Karpas-422 (cell line): ENCODE results near the gene SMOC2. TPM values are rescaled to one million over a fixed set of nuclear protein-coding genes. Genes with fewer than 3 reads are reported as not detected.
"Not testable (repeated sequence)": the region's sequence is repeated elsewhere in the genome, so short reads cannot be mapped to it uniquely, and the experiment has no call there.

Source experiments
- DNase-seq: peaks from one replicate; pipeline ENCODE4 v3.0.0-alpha.2; 2015
- H2AFZ ChIP-seq: fragments of 200-600 bp; sonication (generic); 2 replicates; pipeline ENCODE4 v1.6.1; 2014; ENCODE audit warnings: antibody characterized with exemption, low read length, mixed read lengths
- H3K27ac ChIP-seq: fragments of 200-600 bp; sonication (generic); 2 replicates; pipeline ENCODE4 v1.5.1; 2014; ENCODE audit warnings: mild to moderate bottlenecking, low read length, moderate library complexity
- H3K27me3 ChIP-seq: fragments of 200-600 bp; sonication (generic); 2 replicates; pipeline ENCODE4 v1.6.1; 2014; ENCODE audit warnings: low read length, mixed read lengths
- H3K36me3 ChIP-seq: fragments of 200-600 bp; sonication (generic); 2 replicates; pipeline ENCODE4 v1.6.1; 2014; ENCODE audit warnings: low read length, mixed read lengths; ENCODE audit not compliant: insufficient read depth
- H3K4me1 ChIP-seq: fragments of 200-600 bp; sonication (generic); 2 replicates; pipeline ENCODE4 v1.6.1; 2014; ENCODE audit warnings: mild to moderate bottlenecking, low read length, mixed read lengths
- H3K4me2 ChIP-seq: fragments of 200-600 bp; sonication (generic); 2 replicates; pipeline ENCODE4 v1.6.1; 2014; ENCODE audit warnings: low read length, low read depth, mild to moderate bottlenecking; ENCODE audit not compliant: poor library complexity, severe bottlenecking
- H3K4me3 ChIP-seq: fragments of 200-600 bp; sonication (generic); 2 replicates; pipeline ENCODE4 v1.5.1; 2014; ENCODE audit warnings: mild to moderate bottlenecking, antibody characterized with exemption, low read length, mixed read lengths
- H3K79me2 ChIP-seq: fragments of 200-600 bp; sonication (generic); 2 replicates; pipeline ENCODE4 v1.6.1; 2014; ENCODE audit warnings: mild to moderate bottlenecking, low read length, mixed read lengths
- H3K9ac ChIP-seq: fragments of 200-600 bp; sonication (generic); 2 replicates; pipeline ENCODE4 v1.6.0; 2014; ENCODE audit warnings: low read length
- H3K9me2 ChIP-seq: fragments of 200-600 bp; sonication (generic), shearing (Covaris generic); replicated peaks from 2 replicates; pipeline ENCODE4 v1.6.0; 2014; ENCODE audit warnings: mild to moderate bottlenecking, low read length, moderate library complexity; ENCODE audit not compliant: insufficient read depth
- H3K9me3 ChIP-seq: fragments of 300-700, 200-600 bp; sonication (generic); 2 replicates; pipeline ENCODE4 v1.6.1; 2014; ENCODE audit warnings: low read length, mixed read lengths
- H4K20me1 ChIP-seq: fragments of 200-600 bp; sonication (generic); 2 replicates; pipeline ENCODE4 v1.6.1; 2014; ENCODE audit warnings: mild to moderate bottlenecking, antibody characterized with exemption, low read length, low read depth; ENCODE audit not compliant: insufficient read depth
- total RNA-seq: library from RNA; depleted of rRNA; stranded (reverse); fragments of >200 nt; shearing (Covaris generic); gene quantifications from 2 replicates; pipeline ENCODE4 v1.2.3, GENCODE V29; 2014; ENCODE audit warnings: low replicate concordance

Gene SMOC2
- total RNA-seq, 1 experiment from 2014 or later: not detected

DNA sequence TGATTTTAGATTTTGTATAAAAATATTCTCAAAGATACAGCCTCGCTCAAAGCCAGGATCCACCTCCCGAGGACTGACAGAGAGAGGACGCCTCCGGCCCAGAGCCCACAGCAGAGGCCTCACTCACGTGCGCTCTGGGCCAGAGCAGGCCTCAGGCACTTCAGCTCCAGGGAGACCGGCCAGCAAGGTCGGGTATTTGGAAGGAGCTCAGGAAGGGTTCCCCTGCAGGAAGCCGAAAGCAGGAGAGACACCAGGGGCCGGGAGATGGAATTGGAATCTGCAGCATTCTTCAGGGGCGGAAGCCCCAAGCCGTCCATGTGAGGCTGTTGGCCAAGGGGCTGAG is 251.9 kb downstream of the SMOC2 start:
- H2AFZ ChIP-seq, H3K79me2 ChIP-seq, H3K27ac ChIP-seq, H3K9ac ChIP-seq, DNase-seq, H3K4me3 ChIP-seq, H3K4me2 ChIP-seq, H3K36me3 ChIP-seq, H3K9me3 ChIP-seq, H3K9me2 ChIP-seq, H3K4me1 ChIP-seq, H4K20me1 ChIP-seq, H3K27me3 ChIP-seq: not testable (repeated sequence)

DNA sequence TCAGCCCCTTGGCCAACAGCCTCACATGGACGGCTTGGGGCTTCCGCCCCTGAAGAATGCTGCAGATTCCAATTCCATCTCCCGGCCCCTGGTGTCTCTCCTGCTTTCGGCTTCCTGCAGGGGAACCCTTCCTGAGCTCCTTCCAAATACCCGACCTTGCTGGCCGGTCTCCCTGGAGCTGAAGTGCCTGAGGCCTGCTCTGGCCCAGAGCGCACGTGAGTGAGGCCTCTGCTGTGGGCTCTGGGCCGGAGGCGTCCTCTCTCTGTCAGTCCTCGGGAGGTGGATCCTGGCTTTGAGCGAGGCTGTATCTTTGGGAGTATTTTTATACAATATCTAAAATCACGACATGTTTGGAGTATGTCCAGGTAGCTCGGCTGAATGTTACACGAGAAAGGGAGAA is 253.8 kb downstream of the SMOC2 start:
- DNase-seq, H3K9me3 ChIP-seq, H3K4me2 ChIP-seq, H3K79me2 ChIP-seq, H3K27ac ChIP-seq, H3K9me2 ChIP-seq, H2AFZ ChIP-seq, H3K36me3 ChIP-seq, H4K20me1 ChIP-seq, H3K4me3 ChIP-seq, H3K9ac ChIP-seq, H3K27me3 ChIP-seq, H3K4me1 ChIP-seq: not testable (repeated sequence)

DNA sequence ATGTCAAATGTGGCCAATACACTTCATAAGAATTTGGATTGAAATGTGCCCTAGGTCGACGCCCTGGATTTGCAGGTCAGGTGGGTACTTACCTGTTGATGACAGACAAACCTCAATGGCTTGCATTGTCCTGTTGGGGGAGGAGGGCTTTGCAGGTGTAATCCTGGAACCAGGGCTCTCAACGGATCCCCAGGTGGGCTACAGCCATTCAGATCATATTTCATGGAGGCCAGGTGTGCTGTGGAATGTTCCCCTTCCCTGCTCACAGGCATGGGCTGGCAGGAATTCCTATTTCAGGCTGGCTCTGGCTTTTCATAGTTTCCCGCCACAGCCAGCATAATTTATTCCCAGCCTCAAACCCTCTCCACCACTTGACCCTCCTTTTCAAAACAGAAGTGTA is 254.7 kb downstream of the SMOC2 start:
- no peaks in the 10 kb centered on the region for H3K79me2 ChIP-seq
- H3K27ac ChIP-seq: no peak overlapping the region
- H4K20me1 ChIP-seq: no peaks in the 10 kb centered on the region
- no peaks in the 10 kb centered on the region for H3K36me3 ChIP-seq
- no peak overlapping the region for H3K4me2 ChIP-seq
- no peak overlapping the region for H2AFZ ChIP-seq
- no peaks in the 10 kb centered on the region for H3K4me1 ChIP-seq
- H3K9ac ChIP-seq: no peak overlapping the region
- no peaks in the 10 kb centered on the region for H3K9me3 ChIP-seq
- no peak overlapping the region for H3K4me3 ChIP-seq
- DNase-seq: no peak
- no peaks in the 10 kb centered on the region for H3K9me2 ChIP-seq
- H3K27me3 ChIP-seq: no peaks in the 10 kb centered on the region

DNA sequence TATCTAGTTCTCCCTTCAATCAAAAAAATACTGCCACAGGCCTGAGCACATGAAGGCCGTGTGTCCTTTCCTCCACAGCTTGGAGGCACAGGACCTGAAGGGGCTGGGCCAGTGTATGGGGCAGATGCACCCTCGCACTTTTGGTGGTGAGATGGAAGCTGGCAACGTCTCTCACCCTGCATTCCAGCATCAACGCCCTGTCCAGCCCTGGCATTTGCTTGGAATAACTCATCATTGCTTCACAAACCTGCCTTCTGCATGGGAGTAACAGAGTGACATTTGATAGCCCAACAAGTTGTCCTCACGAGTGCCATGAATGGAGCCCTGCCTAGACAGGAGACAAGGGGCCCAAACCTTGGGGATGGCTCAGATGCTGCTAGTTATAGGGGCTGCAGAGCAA is 257.9 kb downstream of the SMOC2 start:
- no peak overlapping the region for H3K9ac ChIP-seq
- no peaks in the 10 kb centered on the region for H3K9me2 ChIP-seq
- no peaks in the 10 kb centered on the region for H3K4me1 ChIP-seq
- H3K79me2 ChIP-seq: no peaks in the 10 kb centered on the region
- no peaks in the 10 kb centered on the region for H3K9me3 ChIP-seq
- DNase-seq: no peak
- H4K20me1 ChIP-seq: no peaks in the 10 kb centered on the region
- H3K36me3 ChIP-seq: no peaks in the 10 kb centered on the region
- no peak overlapping the region for H2AFZ ChIP-seq
- H3K27ac ChIP-seq: no peak overlapping the region
- H3K4me2 ChIP-seq: no peak overlapping the region
- no peak overlapping the region for H3K4me3 ChIP-seq
- H3K27me3 ChIP-seq: no peaks in the 10 kb centered on the region

DNA sequence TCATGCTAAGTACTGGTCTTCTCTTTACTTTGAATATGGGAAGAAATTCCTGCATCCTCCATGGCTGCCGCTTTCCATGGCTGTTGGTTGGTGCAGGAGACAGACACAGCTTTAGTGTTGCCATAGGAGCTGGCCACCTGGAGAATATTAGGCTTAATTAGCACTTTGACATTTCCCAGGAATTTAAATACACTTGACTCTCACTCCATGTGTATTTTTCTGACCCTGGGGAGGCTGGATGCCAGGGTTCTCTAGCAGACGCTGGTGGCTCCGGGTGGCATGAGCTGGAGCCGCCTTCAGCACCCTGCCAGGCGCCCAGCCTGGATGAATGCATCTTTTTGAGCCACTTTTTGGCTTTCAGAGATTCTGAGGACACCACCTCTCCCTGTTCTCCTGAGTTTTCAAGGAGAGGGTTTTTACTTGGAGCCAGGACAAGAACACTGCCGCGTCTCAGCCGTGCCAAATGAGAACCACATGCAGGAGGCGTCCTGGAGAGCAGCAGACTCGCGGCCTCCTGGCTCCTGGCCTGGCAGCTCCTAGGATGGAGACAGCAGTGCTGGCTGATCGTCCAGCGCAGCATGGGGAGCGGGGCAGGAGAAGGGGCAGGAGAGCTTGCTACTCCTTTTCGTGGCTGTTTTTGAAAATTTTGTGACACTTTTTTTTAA is 258.8 kb downstream of the SMOC2 start:
- Histone ChIP-seq H3K27ac (no peak overlapping the region), H3K27me3 (no peaks in the 10 kb centered on the region), H3K79me2 (no peaks in the 10 kb centered on the region), H3K4me2 (no peak overlapping the region), H3K36me3 (no peaks in the 10 kb centered on the region), H3K9ac (no peak overlapping the region), H3K9me3 (no peaks in the 10 kb centered on the region), H3K9me2 (no peaks in the 10 kb centered on the region), H3K4me3 (no peak overlapping the region), H4K20me1 (no peaks in the 10 kb centered on the region), H3K4me1 (no peaks in the 10 kb centered on the region), H2AFZ (no peak overlapping the region)
- no peak for DNase-seq

DNA sequence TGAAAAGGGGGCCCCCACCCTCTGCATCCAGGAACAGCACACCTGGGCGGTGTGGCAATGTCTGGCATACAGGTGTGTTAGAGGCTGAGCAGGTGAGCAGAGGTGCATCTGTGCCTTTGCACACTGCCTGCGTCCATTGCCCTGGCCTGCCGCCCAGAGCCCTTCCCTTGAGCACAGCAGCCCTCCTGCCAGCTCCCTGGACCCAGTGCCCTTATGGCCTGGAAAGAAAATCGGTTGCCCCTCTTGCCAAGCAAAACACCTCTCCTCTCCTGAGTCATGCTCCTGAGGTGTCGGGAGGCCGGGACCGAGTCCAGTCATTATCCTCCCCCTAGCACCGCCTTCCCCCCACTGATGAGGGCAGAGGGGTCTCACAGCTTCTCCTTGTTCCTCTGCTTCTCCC is 259.9 kb downstream of the SMOC2 start:
- Histone ChIP-seq H3K4me1 (no peaks in the 10 kb centered on the region), H3K79me2 (no peaks in the 10 kb centered on the region), H3K4me2 (no peak overlapping the region), H2AFZ (no peak overlapping the region), H3K9me3 (no peaks in the 10 kb centered on the region), H3K4me3 (no peak overlapping the region), H3K27ac (no peak overlapping the region), H4K20me1 (no peaks in the 10 kb centered on the region), H3K36me3 (no peaks in the 10 kb centered on the region), H3K27me3 (no peaks in the 10 kb centered on the region), H3K9ac (no peak overlapping the region), H3K9me2 (no peaks in the 10 kb centered on the region)
- DNase-seq: no peak

DNA sequence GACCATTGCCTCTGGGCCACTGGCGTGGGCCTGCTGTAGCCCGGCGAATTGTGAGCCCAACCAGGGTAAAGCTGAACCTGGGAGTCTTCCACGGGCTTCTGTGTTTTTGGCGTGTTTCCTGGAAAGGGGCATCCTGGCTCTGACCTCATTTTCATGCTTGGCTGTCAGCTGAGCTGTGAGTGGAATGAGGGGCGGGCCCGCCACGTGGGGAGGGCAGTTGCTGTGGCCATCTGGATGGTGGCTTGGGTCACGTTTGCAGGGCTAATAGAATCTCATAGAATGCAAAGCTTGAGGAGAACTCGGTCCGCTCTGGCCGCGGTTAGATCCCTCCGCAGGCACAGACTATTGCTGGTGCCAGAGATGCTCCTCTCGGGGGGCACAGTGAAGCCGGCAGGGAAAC is 263.0 kb downstream of the SMOC2 start:
- Histone ChIP-seq H3K4me1 (no peaks in the 10 kb centered on the region), H3K27ac (no peak overlapping the region), H3K27me3 (no peaks in the 10 kb centered on the region), H3K79me2 (no peaks in the 10 kb centered on the region), H3K4me3 (no peak overlapping the region), H3K9me2 (no peaks in the 10 kb centered on the region), H3K4me2 (no peak overlapping the region), H3K9me3 (no peaks in the 10 kb centered on the region), H4K20me1 (no peaks in the 10 kb centered on the region), H2AFZ (no peak overlapping the region), H3K9ac (no peak overlapping the region), H3K36me3 (no peaks in the 10 kb centered on the region)
- DNase-seq: no peak

DNA sequence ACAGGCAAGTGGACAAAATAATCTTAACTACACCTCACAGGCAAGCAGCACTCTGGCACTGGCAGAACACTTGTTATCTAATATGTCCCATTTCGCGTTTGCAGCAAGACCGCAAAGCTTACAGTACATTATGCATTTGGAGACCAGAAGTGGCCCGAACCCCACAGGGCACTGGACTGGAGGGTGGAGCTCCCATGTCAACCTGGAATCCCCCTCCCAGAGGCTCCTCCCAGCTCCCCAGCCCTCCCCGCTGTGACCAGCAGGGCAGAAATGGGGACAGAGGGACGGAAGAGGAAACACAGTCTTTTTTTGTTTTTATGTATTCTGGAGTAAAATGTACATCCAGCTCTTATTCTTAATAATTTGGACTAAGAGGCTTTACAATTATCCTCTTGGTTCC is 263.7 kb downstream of the SMOC2 start:
- Histone ChIP-seq H3K9me2 (no peaks in the 10 kb centered on the region), H3K27ac (no peak overlapping the region), H3K4me1 (no peaks in the 10 kb centered on the region)

DNA sequence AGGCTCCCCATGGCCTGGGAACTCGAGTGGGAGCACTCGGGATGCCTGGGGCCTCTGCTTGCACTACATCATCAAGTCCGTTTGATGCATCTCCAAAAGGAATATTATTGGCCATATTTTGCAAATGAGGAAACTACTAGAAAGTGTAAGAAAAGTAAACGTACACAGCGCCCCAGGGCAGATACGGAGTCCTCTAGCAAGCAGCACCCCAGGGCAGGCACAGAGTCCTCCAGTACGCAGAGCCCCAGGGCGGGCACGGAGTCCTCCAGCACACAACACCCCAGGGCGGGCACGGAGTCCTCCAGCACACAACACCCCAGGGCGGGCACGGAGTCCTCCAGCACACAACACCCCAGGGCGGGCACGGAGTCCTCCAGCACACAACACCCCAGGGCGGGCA is 264.3 kb downstream of the SMOC2 start:
- H3K27ac ChIP-seq, H3K9ac ChIP-seq, H3K4me3 ChIP-seq, H3K9me2 ChIP-seq, H3K79me2 ChIP-seq, H3K36me3 ChIP-seq, H3K4me2 ChIP-seq, H3K4me1 ChIP-seq, H2AFZ ChIP-seq, DNase-seq, H3K27me3 ChIP-seq, H4K20me1 ChIP-seq, H3K9me3 ChIP-seq: not testable (repeated sequence)

More for the DNA sequence above, 263.7 kb downstream of the SMOC2 start:
- no peak overlapping the region for H2AFZ ChIP-seq
- H3K9me3 ChIP-seq: no peaks in the 10 kb centered on the region
- no peak for DNase-seq
- no peaks in the 10 kb centered on the region for H3K27me3 ChIP-seq
- no peaks in the 10 kb centered on the region for H3K79me2 ChIP-seq
- no peaks in the 10 kb centered on the region for H3K36me3 ChIP-seq
- H4K20me1 ChIP-seq: no peaks in the 10 kb centered on the region
- no peak overlapping the region for H3K4me3 ChIP-seq
- no peak overlapping the region for H3K4me2 ChIP-seq
- H3K9ac ChIP-seq: no peak overlapping the region
